Measurements from ENCODE around the gene PPP1R2. TPM values are rescaled to one million over a fixed set of nuclear protein-coding genes. Genes with fewer than 3 reads are reported as not detected.

PPP1R2 gene

DNA sequence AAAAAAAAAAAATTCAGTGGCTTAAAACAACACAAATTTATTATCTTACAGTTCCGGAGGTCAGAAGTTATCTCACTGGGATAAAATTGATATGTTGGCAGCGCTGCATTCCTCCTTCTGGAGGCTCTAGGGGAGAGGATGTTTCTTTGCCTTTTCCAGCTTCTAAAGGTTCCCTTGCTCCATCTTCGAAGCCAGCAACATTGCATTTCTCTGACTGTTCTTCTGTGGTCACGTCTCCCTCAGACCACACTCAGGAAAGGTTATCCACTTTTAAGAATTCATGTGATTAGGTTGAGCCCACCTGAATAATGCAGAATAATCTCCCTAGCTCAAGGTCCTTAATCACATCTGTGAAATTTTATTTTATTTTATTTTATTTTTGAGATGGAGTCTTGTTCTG is 76.9 kb downstream of the PPP1R2 start:
- H2BK5ac ChIP-seq (ENCODE audit: low read length) = no peak overlapping the region
- no peaks in the 10 kb centered on the region for H3K36me3 ChIP-seq (ENCODE audit: control insufficient read depth, insufficient read depth, low read length)
- H4K5ac ChIP-seq (ENCODE audit: low read length) = no peak overlapping the region
- no peak overlapping the region for H3K4me2 ChIP-seq (ENCODE audit: low read length)
- no peak overlapping the region for H3K18ac ChIP-seq (ENCODE audit: low read length)
- H2AK5ac ChIP-seq (ENCODE audit: low read length) = no peak overlapping the region
- H3K23ac ChIP-seq (ENCODE audit: low read length) = no peak overlapping the region
- no peak overlapping the region for H3K9ac ChIP-seq (ENCODE audit: low read length)
- DNase-seq = no peak
- no peak overlapping the region for H4K8ac ChIP-seq (ENCODE audit: low read depth, low read length)
- peaks cover 4% of the 10 kb centered on the region for H3K4me1 ChIP-seq (ENCODE audit: control insufficient read depth, low read depth, low read length)
- no peak overlapping the region for H3K4ac ChIP-seq (ENCODE audit: low read depth, low read length)
- H3K4me3 ChIP-seq (ENCODE audit: low read length) = no peak overlapping the region
- no peak overlapping the region for H2BK120ac ChIP-seq (ENCODE audit: low read depth, low read length)
- H3K27me3 ChIP-seq (ENCODE audit: insufficient read depth, low read length, poor library complexity) = no peaks in the 10 kb centered on the region
- no peaks in the 10 kb centered on the region for H3K79me2 ChIP-seq (ENCODE audit: control insufficient read depth, insufficient read depth, low read length)
- no peak overlapping the region for H3K56ac ChIP-seq (ENCODE audit: low read length)
- WGBS (ENCODE audit: extremely low coverage, insufficient coverage, low lambda C conversion rate) = no CpG with 5 or more reads among the region's 4 CpGs
- H3K27ac ChIP-seq (ENCODE audit: low read depth, low read length) = no peak overlapping the region
- no peaks in the 10 kb centered on the region for H3K79me1 ChIP-seq (ENCODE audit: low read length)
- no peak overlapping the region for H2BK15ac ChIP-seq (replicated peaks; ENCODE audit: low read depth)

Small RNA genes lying within 50 kb of the gene (small RNA-seq; reads per million reads assigned to genes)
- gene RN7SL73P (ENCODE audit: insufficient read depth) (not detected), gene RNU6ATAC24P (ENCODE audit: insufficient read depth) (not detected)
